Peyer's patch (tissue), 4 donors: Measurements from ENCODE around the gene FAM107B.

ENCODE experiments used
- CTCF ChIP-seq, 6 experiments: fragments of 450-650 bp in 4 of 6; fragments of 200-600 bp in 2 of 6; sonication (generic) in 1 of 6; IDR thresholded peaks; one replicate each; pipeline ENCODE4 v1.5.1; 2017 to 2019; ENCODE audit warnings: antibody characterized with exemption in 6 of 6, mild to moderate bottlenecking in 3 of 6, moderate library complexity in 1 of 6
- POLR2A ChIP-seq, 2 donors: fragments of 450-650 bp; IDR thresholded peaks; one replicate each; pipeline ENCODE4 v1.5.1; 2017; ENCODE audit warnings: antibody characterized with exemption in 2 of 2, mild to moderate bottlenecking in 2 of 2, moderate library complexity in 2 of 2

- TF ChIP-seq CTCF (IDR thresholded peaks at IDR 0.05) (no peak), POLR2A (IDR thresholded peaks at IDR 0.05) (no peak)
These were observed 110.4 kb downstream of the FAM107B start for GRCh38 chr10:14664345-14664744.
